GM12865 (cell line): ENCODE data around the gene RREB1.

Experiments used
- DNase-seq: peaks from one replicate; pipeline ENCODE4 v3.0.0; 2010; ENCODE audit warnings: low read depth
- H3K4me3 ChIP-seq: 2 replicates; pipeline ENCODE4 v1.5.1; 2011; ENCODE audit warnings: mild to moderate bottlenecking, low read depth, low read length, control low read depth
- CTCF ChIP-seq: IDR thresholded peaks from 2 replicates; pipeline ENCODE4 v1.5.1; 2011; ENCODE audit warnings: low read length, control low read depth, low read depth, inconsistent platforms; ENCODE audit not compliant: insufficient read depth; ENCODE audit errors: missing control alignments

The RREB1 gene

GRCh38 chr6:7124636-7125035 is 16.9 kb downstream of the RREB1 start:
- no peak for DNase-seq
- H3K4me3 ChIP-seq = no peak overlapping the region
- TF ChIP-seq CTCF = no peak

- DNase-seq = no peak
- TF ChIP-seq CTCF = no peak
- H3K4me3 ChIP-seq = no peak overlapping the region
Observed at GRCh38 chr6:7125290-7125689, 17.5 kb downstream of the RREB1 start.

GRCh38 chr6:7126754-7127153 is 19.0 kb downstream of the RREB1 start:
- DNase-seq = no peak
- no peak for TF ChIP-seq CTCF
- H3K4me3 ChIP-seq = no peak overlapping the region

- TF ChIP-seq CTCF = no peak
- no peak overlapping the region for H3K4me3 ChIP-seq
- no peak for DNase-seq
Observed at GRCh38 chr6:7127680-7128079, 19.9 kb downstream of the RREB1 start.

- no peak for DNase-seq
- no peak overlapping the region for H3K4me3 ChIP-seq
- TF ChIP-seq CTCF = no peak
Observed at GRCh38 chr6:7129360-7129759, 21.6 kb downstream of the RREB1 start.

GRCh38 chr6:7129784-7130569 is 22.2 kb downstream of the RREB1 start:
- no peak for TF ChIP-seq CTCF
- no peak overlapping the region for H3K4me3 ChIP-seq
- no peak for DNase-seq

GRCh38 chr6:7131390-7131789 is 23.6 kb downstream of the RREB1 start:
- TF ChIP-seq CTCF = no peak

More at GRCh38 chr6:7131390-7131789, 23.6 kb downstream of the RREB1 start:
- DNase-seq = no peak
- no peak overlapping the region for H3K4me3 ChIP-seq
